Uterus (tissue), 2 donors: ENCODE measurements around the gene WWOX.

Experiments
- POLR2A ChIP-seq, 2 donors: fragments of 450-650 bp; IDR thresholded peaks; one replicate each; pipeline ENCODE4 v1.6.1; 2016; ENCODE audit warnings: antibody characterized with exemption in 2 of 2, mild to moderate bottlenecking in 1 of 2, moderate library complexity in 1 of 2
- TF ChIP-seq, protein P1 (sequence below), 4 experiments: fragments of 200-600 bp in 2 of 4; fragments of 450-650 bp in 2 of 4; sonication (generic) in 2 of 4; IDR thresholded peaks; one replicate each; pipeline ENCODE4 v1.5.1; 2016 to 2019; ENCODE audit warnings: antibody characterized with exemption in 4 of 4, mild to moderate bottlenecking in 2 of 4, moderate library complexity in 1 of 4

DNA sequence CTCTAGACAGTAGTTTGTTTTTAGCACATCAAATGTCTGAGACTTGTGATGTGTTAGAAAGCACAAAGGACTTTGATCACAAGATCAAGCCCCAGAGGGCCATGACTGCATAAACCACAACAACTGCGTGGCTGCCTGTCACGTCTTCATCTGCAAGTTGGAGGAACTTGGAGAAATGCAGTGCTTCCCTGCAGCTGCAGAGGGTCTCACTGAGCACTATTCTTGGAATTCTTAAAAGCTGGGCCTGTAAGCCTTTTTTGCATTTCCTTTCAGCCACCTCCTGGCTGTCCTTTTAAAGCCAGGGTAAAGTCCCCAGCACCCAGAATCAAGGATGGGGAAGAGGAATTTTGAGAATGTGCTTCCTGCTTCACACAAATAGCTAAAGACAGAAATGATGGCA is 1069.8 kb downstream of the WWOX start:
- TF ChIP-seq, protein P1, sequence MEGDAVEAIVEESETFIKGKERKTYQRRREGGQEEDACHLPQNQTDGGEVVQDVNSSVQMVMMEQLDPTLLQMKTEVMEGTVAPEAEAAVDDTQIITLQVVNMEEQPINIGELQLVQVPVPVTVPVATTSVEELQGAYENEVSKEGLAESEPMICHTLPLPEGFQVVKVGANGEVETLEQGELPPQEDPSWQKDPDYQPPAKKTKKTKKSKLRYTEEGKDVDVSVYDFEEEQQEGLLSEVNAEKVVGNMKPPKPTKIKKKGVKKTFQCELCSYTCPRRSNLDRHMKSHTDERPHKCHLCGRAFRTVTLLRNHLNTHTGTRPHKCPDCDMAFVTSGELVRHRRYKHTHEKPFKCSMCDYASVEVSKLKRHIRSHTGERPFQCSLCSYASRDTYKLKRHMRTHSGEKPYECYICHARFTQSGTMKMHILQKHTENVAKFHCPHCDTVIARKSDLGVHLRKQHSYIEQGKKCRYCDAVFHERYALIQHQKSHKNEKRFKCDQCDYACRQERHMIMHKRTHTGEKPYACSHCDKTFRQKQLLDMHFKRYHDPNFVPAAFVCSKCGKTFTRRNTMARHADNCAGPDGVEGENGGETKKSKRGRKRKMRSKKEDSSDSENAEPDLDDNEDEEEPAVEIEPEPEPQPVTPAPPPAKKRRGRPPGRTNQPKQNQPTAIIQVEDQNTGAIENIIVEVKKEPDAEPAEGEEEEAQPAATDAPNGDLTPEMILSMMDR (IDR thresholded peaks at IDR 0.05): no peak
- no peak for TF ChIP-seq POLR2A (IDR thresholded peaks at IDR 0.05)
